AG04450 (cell line): ENCODE measurements around the gene AFF3. TPM values are rescaled to one million over a fixed set of nuclear protein-coding genes. Genes with fewer than 3 reads are reported as not detected.
"Not testable (repeated sequence)": the region's sequence is repeated elsewhere in the genome, so short reads cannot be mapped to it uniquely, and the experiment has no call there.

ENCODE experiments used
- CTCF ChIA-PET: fragments of 300-600, 350-600 bp; formaldehyde crosslinking; extraction: SDS; loops from one replicate; lab custom pipeline; 2022; ENCODE audit warnings: antibody characterized with exemption, inconsistent platforms; lab: Charles Lee
- POLR2A ChIA-PET: fragments of 350-600 bp; formaldehyde crosslinking; extraction: SDS; loops from one replicate; lab custom pipeline; 2021; ENCODE audit warnings: antibody characterized with exemption, inconsistent platforms; lab: Yijun Ruan, JAX
- DNase-seq: peaks from one replicate; pipeline ENCODE4 v3.0.0-alpha.2; 2011; ENCODE audit warnings: low read depth, low spot score
- H3K27ac ChIP-seq: one replicate; pipeline ENCODE4 v1.5.1; 2012; ENCODE audit warnings: low read depth, low read length, control low read depth
- H3K27me3 ChIP-seq: one replicate; pipeline ENCODE4 v1.6.0; 2012; ENCODE audit warnings: low read length; ENCODE audit not compliant: control insufficient read depth, insufficient read depth
- H3K4me3 ChIP-seq: 2 replicates; pipeline ENCODE4 v1.5.1; 2011; ENCODE audit warnings: mild to moderate bottlenecking, low read depth, low read length, control low read depth
- H3K9me3 ChIP-seq: 2 replicates; pipeline ENCODE4 v1.5.1; 2012; ENCODE audit warnings: low read length; ENCODE audit not compliant: control insufficient read depth, insufficient read depth
- polyA plus RNA-seq: library from polyadenylated mRNA; depleted of rRNA; stranded (reverse); fragments of >200 nt; gene quantifications from 2 replicates; pipeline ENCODE4 v1.2.3, GENCODE V29; 2011
- TF ChIP-seq, protein P1 (sequence below): IDR thresholded peaks from 2 replicates; pipeline ENCODE4 v1.5.1; 2011; ENCODE audit warnings: low read depth, low read length, control low read depth, inconsistent platforms

AFF3 gene
- polyA plus RNA-seq, 1 experiment = 17.9 TPM

DNA sequence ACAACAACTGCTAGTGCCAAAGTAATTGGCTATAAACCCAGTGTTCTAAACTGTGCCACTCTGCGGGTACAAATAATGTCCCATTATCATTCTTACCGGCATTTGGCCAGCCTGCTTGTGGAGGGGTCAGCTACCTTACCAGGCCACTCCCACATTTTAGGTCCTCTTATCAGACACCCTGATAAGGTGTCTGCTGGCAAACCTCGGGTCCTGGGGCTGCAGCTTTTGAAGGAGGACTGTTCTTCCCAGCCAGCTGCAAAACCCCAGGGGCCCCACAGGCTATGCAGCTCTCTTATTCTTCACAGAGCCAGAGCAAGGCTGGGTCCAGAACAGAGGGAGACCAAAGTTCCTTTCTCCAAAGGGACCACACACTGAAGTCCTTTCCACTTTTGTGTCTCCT is 394.5 kb downstream of the AFF3 start:
- Histone ChIP-seq H3K4me3 (no peak overlapping the region), H3K27me3 (no peaks in the 10 kb centered on the region), H3K27ac (no peak overlapping the region), H3K9me3 (no peaks in the 10 kb centered on the region)
- CTCF ChIA-PET = interaction anchor here (0.9 kb wide), 1 partner anchor 515 kb away, joined by 3 read pairs; no protein-coding TSS in a partner anchor
- TF ChIP-seq, protein P1, sequence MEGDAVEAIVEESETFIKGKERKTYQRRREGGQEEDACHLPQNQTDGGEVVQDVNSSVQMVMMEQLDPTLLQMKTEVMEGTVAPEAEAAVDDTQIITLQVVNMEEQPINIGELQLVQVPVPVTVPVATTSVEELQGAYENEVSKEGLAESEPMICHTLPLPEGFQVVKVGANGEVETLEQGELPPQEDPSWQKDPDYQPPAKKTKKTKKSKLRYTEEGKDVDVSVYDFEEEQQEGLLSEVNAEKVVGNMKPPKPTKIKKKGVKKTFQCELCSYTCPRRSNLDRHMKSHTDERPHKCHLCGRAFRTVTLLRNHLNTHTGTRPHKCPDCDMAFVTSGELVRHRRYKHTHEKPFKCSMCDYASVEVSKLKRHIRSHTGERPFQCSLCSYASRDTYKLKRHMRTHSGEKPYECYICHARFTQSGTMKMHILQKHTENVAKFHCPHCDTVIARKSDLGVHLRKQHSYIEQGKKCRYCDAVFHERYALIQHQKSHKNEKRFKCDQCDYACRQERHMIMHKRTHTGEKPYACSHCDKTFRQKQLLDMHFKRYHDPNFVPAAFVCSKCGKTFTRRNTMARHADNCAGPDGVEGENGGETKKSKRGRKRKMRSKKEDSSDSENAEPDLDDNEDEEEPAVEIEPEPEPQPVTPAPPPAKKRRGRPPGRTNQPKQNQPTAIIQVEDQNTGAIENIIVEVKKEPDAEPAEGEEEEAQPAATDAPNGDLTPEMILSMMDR = no peak
- no peak for DNase-seq
- POLR2A ChIA-PET = interaction anchor here (0.6 kb wide), 1 partner anchor 821 kb away, joined by 3 read pairs; no protein-coding TSS in a partner anchor

DNA sequence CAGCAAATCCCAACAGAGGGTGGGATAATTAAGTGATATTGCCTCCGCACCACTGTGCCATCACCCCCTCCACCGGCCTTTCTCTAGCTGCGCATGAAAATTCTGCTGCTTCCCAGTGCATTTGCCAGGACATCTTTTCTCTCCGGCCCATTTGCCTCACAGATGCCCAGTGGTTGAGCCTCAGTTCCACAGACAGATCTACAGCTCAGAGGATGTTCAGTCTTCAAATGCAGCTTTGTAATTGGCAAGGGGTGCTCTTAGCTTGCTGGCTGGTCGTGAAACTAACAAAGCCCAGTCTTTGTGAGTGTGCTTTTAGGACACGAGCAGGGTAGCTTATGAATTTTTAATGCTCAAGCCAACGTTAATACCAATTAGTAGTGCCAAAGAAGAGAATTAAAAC is 399.2 kb downstream of the AFF3 start:
- Histone ChIP-seq H3K4me3 (no peak overlapping the region), H3K27me3 (no peaks in the 10 kb centered on the region), H3K27ac (no peak overlapping the region), H3K9me3 (no peaks in the 10 kb centered on the region)
- DNase-seq = no peak
- TF ChIP-seq, protein P1 = no peak
- CTCF ChIA-PET = no interaction called here
- POLR2A ChIA-PET = interaction anchor here (0.6 kb wide), 1 partner anchor 53 kb away, joined by 3 read pairs; no protein-coding TSS in a partner anchor

DNA sequence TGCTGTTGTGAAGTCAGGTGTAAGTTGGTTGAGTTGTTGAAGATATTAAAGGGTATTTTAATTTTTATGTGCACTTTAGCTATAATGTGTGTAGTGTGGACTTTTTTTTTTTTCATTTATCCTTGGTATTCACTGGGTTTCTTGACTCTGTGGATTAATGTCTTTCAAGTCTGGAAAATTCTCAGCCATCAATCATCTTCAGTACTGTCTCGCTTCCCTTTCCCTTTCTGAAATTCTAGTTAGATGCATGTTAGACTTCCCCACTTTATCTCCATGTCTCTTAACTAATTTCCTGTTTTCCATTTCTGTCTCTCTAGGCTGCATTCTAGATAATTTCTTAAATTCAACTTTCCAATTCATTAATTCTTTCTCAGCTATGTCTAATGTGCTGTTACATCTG is 404.9 kb downstream of the AFF3 start:
- no peak for DNase-seq
- ChIA-PET POLR2A (no interaction called here), CTCF (interaction anchor here (0.9 kb wide), 1 partner anchor 121 kb away, joined by 3 read pairs; no protein-coding TSS in a partner anchor)
- Histone ChIP-seq H3K4me3 (no peak overlapping the region), H3K27ac (no peak overlapping the region), H3K27me3 (no peaks in the 10 kb centered on the region), H3K9me3 (no peaks in the 10 kb centered on the region)
- TF ChIP-seq, protein P1 = no peak

DNA sequence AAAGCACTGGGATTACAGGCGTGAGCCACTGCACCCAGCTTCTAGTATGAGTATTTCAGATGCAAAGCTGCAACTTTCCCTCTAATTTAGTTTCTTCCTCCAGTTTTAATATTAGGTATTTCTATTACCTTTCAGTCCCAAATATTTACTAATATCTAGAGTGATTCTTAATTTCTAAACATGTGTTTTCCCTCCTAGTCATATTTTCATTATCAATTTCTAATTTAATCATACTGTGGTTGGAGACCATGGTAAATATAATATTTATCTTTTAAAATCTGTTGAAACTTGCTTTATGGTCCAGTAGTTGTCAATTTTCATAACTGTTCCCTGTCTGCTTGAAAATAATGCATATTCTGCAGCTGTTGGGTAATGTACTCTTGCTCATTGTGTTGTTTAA is 406.6 kb downstream of the AFF3 start:
- TF ChIP-seq, protein P1 = no peak
- ChIA-PET POLR2A (interaction anchor here (0.6 kb wide), 1 partner anchor 147 kb away, joined by 7 read pairs; no protein-coding TSS in a partner anchor), CTCF (no interaction called here)
- H3K9me3 ChIP-seq = no peaks in the 10 kb centered on the region
- H3K27ac ChIP-seq = no peak overlapping the region
- DNase-seq = no peak
- no peaks in the 10 kb centered on the region for H3K27me3 ChIP-seq
- H3K4me3 ChIP-seq = no peak overlapping the region

DNA sequence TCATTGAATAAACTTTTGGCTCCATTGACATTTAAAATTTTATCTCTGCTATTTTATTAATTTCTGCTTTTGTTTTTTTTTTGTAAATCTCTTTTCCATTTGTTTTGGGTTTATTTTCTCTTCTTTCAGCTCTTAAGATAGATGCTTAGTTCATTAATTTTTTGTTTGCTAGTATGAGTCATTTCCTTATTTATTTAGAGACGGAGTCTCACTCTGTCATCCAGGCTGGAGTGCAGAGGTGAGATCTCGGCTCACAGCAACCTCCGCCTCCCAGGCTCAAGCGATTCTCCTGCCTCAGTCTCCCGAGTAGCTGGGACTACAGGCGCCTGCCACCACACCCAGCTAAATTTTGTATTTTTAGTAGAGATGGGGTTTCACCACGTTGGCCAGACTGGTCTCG is 407.1 kb downstream of the AFF3 start:
- H3K9me3 ChIP-seq, POLR2A ChIA-PET, H3K27ac ChIP-seq, DNase-seq, H3K4me3 ChIP-seq, H3K27me3 ChIP-seq, CTCF ChIA-PET: not testable (repeated sequence)
